NCI-H1048 (cell line): ENCODE measurements around the gene DAP.

Source experiments
- DNase-seq: peaks from one replicate; lab custom pipeline; 2025; lab: John Stamatoyannopoulos, UW

Gene DAP

DNA sequence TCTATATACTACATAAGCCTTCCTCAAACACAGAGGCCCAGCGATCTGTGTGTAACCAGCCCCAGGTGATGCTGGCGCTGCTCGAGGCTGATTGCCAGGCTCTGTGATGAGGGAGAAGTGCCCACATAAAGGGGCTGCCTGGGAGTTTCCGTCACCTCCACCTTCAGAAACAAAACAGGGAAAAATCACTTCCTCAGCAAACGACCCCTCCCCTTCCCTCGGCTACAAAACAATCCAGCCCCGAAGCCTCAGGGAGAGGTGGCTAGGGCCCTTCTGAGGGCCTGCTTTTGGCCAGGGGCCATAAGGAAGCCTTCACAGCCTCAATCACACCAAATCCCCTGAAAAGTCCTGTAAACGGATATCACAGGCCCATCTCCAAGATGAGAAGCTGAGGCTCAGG, 51.1 kb downstream of the DAP start:
- no peak for DNase-seq

DNA sequence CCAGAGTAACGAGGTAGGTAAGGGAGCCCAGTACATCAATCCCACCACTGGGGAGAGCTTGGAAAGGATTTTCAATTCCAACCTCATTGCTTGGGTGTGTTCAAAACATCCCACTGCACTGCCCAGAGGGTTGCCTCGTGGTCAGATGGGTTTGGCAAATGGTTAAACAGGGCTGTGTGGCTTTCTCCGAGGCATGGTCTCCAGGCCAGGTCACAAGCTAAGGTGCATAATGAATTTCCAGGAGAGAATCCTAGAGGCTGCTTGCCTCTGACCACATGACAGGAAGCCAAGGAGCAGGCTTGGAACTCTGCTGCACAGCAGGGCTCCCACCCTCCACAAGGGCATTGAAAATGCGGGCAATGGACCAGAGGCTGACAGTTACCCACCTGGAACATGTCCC, 51.6 kb downstream of the DAP start:
- no peak for DNase-seq

- DNase-seq = no peak
Measured at GRCh38 chr5:10708189-10708944, 52.7 kb downstream of the DAP start.

DNA sequence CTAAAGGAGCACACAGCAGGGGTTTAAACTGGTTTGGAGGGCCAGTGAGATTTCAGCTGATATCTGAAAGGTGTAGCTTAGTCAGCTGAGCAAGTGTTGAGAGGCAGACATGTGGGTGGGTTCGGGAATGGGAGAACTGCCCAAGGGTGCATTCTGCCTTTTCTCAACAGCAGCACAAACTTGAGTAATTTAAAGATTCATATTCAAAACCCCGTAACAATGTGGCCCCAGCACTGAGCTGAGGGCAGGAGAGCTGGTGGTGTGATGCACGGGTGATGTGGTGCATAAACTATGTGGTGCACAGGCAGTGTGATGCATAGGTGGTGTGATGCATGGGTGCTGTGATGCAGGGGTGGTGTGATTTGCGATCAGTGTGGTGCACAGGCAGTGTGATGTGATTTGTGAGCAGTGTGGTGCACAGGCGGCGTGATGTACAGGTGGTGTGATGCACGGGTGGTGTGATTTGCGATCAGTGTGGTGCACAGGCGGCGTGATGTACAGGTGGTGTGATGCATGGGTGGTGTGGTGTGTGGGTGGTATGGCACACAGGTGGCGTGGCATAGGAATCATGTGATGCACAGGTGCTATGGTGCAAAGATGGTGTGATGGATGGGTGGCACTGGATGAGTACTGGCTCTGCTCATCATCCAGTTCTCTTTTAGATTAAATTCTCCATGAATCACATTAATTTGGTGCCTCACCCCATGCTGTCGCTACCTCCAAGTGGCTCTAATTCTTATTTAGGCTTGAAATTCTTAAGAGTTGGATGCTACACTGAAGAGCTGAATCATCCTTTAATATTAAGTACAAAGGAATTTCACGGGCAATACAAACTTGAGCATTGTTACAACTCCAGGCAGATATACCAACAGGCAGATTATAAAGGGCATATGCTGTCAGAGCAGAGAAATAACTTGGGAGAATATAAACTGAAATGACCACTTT, 53.6 kb downstream of the DAP start:
- no peak for DNase-seq

DNA sequence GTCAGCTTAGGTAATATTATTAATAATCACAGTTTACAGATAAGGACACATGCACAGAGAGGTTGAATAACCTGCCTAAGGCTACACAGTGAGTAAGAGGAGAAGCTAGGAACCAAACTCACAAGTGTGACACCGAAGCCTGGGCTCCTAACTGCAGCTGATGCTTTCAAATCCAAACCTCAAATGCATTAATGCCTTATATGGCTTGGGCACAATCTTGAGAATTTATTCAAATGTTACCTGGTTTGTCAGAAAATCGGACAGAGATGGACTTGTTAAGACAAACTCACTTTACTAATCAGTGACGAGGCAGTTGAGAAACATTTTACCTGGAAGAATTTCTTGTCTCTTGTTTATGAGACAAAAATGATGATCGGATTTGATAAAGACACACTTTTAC, 54.7 kb downstream of the DAP start:
- no peak for DNase-seq

DNA sequence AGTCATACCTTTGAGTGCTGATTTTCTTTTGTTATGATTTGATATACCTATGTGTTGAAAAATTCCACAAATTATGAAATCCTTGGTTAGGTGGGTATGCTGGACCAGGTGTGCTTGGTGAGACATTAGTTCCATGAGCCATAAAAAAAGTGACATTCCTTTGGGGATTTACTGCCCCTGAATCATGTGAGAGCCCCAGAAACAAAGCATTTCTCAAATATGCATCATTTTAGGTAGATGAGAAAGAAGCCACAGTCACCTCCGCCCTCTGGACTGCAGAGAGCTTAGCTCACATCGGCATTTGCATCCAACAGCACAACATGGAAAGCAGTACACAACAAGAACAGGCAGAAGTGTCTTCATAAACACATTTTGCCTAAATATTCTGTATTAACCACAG, 55.3 kb downstream of the DAP start:
- no peak for DNase-seq

DNA sequence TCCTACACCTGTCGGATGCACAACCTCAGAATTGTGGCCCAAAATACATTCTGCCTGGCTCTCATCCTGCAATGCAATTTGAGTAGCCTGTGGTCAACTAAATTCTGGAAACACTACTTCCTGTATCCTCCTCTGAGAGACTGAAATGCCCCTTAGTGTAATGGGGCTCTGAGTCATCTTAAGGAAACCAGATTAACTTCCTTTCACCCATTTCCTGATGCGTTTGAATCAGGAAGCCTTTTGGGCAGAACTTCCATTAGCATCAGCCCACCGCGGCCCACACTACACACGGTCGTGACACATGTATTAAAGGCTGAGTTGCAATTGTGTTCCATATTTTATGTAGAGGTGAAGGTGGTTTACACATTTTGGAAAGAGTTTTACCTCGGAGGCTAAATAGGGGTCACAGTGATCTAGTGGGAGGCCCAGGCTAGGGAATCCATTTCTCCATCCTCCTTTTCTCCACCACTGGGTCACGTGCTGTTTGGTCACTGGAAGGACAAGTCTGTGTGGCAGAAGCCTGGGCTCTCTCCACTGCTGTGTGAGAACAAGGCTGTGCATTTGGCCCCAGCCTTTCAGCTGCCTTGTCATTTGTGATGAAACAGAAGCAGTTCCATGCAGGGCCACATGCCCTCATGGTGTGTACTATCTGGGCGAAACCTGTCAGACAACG, 55.9 kb downstream of the DAP start:
- DNase-seq = no peak

DNA sequence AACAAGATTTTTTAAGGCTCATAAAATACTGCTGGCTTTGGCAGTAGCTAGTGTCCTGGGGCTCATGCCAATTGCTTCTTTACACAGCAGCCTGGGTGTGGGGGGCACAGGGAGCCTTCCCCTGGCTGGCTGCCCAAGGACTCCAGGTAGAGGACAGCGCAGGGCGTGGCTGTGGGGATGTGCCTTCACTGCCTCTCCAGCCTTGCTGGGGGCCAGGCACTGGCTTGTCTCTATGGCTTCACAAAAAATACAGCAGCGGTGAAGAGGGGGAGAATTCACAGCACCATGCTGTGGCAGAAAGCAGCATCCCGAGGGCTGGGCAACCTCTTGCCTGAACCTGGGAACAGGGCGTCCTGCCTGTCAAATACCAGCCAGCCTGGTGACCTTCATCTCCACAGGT, 57.4 kb downstream of the DAP start:
- DNase-seq = no peak

- DNase-seq = no peak
Measured at GRCh38 chr5:10702911-10703491, 58.0 kb downstream of the DAP start.

DNA sequence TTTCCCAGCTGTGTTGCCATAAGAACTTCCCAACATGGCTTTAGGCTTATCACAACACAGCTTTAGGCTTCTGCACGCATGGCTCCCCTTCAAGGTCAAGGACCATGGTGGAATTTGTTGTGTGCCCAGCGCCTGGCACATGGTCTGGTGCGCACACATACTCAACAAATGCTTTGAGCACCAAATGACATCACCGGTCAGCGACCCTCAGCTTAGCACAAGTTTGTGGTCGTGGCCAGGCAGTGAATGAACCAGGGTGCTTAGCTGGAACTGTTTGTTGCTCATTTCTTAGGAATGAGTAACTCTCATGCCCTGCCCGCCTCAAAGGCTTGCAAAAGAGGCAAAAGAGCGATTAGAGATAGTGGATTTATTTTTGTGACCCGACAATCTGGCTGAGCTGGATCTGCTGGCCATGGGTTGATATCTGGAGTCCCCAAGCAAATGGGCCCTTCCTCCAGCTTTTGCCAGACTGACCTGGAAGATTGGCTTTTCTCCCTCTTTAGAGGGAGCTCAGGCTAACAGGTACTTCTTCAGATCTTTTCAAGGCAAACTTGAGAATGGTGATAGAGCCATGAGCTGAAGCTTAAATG, 58.9 kb downstream of the DAP start:
- no peak for DNase-seq

- DNase-seq = no peak
Measured at GRCh38 chr5:10701567-10702039, 59.4 kb downstream of the DAP start.

DNA sequence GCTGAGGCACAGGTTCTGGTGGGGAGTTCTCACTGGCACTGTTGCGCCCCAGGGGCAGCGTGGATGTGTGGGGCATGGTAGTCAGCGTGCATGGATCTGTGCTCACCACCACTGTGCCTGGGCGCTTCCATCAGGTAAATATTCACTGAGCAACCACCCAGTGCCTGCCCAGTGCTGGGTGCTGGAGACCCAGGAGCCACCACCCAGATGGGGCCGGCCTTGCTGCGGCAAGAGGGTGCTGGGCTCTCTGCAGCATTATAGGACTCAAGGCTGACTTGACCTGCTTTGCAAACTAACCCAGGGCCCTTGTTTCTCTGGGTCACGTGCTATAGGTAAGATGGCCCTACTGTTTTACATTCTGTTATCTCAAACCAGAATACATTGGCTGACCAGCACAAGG, 60.5 kb downstream of the DAP start:
- no peak for DNase-seq

GRCh38 chr5:10699987-10700386, 61.0 kb downstream of the DAP start:
- DNase-seq = no peak

DNA sequence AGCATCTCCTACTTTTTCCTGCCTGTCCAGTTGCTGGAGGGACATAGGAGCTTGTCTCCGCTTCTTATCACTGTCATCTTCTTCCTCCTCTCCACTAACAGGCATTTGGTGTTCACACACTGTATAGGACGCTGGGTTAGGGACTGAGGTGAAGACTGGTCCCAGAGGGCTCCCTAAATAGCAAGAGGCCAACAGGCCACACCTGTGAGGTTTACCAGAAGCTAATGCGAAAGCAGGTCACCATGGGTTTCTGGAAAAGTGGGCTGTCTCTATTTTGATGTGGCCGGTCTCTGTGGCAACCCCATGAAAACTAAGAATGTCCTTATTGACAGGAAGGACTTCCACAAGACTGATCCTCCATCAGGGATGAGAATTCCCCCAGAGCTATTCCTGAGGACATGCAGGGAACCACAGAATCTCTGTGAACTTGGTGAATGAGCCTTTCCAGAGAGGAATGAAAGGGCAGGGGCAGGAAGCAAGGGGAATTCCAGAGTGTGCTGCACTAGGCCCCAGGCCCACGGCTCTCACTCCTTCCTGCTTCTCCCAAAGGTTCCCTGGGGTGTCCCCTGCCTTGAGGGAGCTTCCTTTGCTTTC, 61.7 kb downstream of the DAP start:
- no peak for DNase-seq

- no peak for DNase-seq
Measured at GRCh38 chr5:10695759-10696543, 65.1 kb downstream of the DAP start.

- no peak for DNase-seq
Measured at GRCh38 chr5:10695055-10695649, 65.9 kb downstream of the DAP start.

- no peak for DNase-seq
Measured at GRCh38 chr5:10691826-10692785, 68.9 kb downstream of the DAP start.

- no peak for DNase-seq
Measured at GRCh38 chr5:10690460-10691440, 70.3 kb downstream of the DAP start.
